Stimulated activated naive CD8-positive, alpha-beta T cell treated with anti-CD3 and anti-CD28 coated beads, Interleukin-15, Interleukin-2, amounts not matched to agents 100 U/mL and 50 U/mL, for 24 hours (primary cell): ENCODE measurements around the gene OTOG.

Experiments used
- ATAC-seq: fragments of 150-1000 bp; cut with Tn5 transposase; one replicate; pipeline ENCODE4 v1.10.0; 2021
- DNase-seq: peaks from one replicate; pipeline ENCODE4 v3.0.0; 2021

The OTOG gene

GRCh38 chr11:17541330-17541885 lies 5.7 kb upstream of the OTOG start:
- ATAC-seq = no peak
- no peak for DNase-seq

GRCh38 chr11:17542249-17542648 lies 4.8 kb upstream of the OTOG start:
- ATAC-seq = no peak
- DNase-seq = no peak

DNA sequence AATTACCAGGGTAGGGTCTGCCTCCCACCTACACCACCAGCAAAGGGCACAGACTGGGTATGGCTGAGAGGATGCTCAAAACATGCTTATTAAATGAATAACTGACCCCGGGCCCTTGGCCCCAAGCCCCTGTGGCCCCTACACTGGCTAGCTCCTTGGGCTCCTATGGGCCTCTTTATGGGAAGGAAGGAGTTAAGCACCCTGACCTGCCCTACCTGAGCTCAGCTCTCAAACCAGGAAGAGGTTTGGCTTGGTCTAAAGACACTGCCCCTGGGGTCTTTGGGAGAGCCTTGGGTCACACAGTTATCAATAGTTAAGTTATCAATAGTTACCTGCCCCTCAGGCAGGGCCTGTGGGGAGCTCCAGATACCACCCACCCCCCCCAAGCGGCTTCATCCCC lies 4.0 kb upstream of the OTOG start:
- DNase-seq (no peak), ATAC-seq (no peak)

- no peak for DNase-seq
- ATAC-seq = no peak
Measured at GRCh38 chr11:17543574-17544180, 3.4 kb upstream of the OTOG start.

- ATAC-seq (peak; percentile 52), DNase-seq (peak; percentile 41)
Measured at GRCh38 chr11:17544181-17544622, 2.9 kb upstream of the OTOG start, which contains the start of gene USH1C. USH1C (minus strand) TSS chr11:17544416; CDS start chr11:17544307, 109 bp downstream.

GRCh38 chr11:17546240-17546639 lies 819 bp upstream of the OTOG start:
- DNase-seq (no peak), ATAC-seq (no peak)

- ATAC-seq (no peak), DNase-seq (no peak)
Measured at GRCh38 chr11:17547932-17548331, 873 bp downstream of the OTOG start.

- DNase-seq (no peak), ATAC-seq (no peak)
Measured at GRCh38 chr11:17548444-17548843, 1.4 kb downstream of the OTOG start.

- peak; percentile 63 for ATAC-seq
- DNase-seq = no peak
Measured at GRCh38 chr11:17550450-17551346, 3.6 kb downstream of the OTOG start.

GRCh38 chr11:17551347-17552040 lies 4.4 kb downstream of the OTOG start:
- DNase-seq (no peak), ATAC-seq (no peak)

DNA sequence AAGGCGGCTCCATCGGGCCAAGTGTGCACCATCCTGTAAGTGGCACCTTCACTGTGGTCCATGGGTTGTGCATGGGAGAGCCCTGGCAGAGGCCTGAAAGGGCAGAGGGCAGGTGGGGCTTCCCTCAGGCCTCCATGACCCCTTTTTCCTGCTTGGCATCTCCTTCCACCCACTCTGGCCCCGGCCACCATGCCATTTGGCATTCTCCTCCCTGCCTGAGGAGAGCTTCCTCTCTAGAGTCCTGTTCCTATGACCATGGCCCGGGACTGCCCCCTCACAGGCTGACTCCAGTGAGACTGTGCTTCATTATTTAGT lies 4.9 kb downstream of the OTOG start:
- ATAC-seq (no peak), DNase-seq (no peak)

DNA sequence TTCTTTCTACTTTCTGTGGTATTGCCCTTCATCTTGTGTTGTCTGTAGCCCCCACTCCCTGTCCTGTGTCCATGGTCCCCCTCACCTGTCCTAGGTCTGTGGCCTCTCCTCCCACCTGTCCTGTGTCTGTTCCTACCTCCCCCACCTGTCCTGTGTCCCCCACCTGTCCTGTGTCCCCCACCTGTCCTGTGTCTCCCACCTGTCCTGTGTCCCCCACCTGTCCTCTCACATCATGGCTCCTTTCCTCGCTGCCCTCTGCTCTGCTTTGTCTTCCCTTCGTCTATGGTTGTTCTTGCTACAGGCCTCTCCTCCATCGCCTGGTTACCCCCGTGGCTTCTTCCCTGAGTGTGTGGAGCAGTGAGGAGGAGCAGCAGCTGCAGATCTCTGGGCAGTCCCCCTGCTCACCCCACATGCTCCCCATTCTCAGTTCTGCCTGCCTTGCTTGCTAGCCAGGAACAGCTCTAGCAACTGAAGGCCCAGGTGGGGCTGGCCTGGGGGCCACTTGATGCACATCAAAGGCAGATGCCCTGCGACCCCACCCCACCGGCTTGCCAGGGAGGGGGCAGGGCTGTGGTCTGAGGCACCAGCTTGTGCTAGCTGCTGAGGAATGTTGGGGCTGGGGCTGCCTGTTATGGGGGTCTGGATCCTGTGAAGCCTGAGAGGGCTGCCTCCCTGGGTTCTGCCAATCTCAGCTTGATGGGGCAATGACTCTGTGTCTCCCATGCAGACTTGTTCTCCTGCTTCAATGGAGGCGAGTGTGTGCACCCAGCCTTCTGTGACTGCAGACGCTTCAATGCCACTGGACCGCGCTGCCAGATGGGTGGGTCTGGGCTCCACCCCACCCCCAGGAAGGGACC lies 5.6 kb downstream of the OTOG start:
- ATAC-seq = no peak
- no peak for DNase-seq

- DNase-seq (no peak), ATAC-seq (no peak)
Measured at GRCh38 chr11:17553249-17553546, 6.1 kb downstream of the OTOG start.

DNA sequence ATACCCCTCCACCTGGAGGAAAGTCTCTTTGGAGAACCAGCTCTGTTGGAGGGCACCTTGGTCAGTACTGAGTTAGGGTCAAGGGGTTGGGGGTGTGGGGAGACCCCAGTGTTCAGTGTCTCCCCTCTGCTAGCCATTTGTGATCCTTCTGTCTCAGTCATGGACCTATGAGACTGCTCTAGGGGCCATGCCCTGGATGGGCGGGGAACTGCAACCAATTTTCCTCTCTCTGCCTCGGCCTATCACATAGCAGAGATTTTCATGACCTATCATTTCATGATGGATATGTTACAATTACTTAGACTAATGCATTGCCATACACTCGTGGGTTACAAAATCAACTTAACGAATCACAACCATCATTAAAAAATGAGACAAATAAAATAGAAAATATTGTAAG lies 7.4 kb downstream of the OTOG start:
- ATAC-seq = no peak
- no peak for DNase-seq

GRCh38 chr11:17556999-17557398 lies 9.9 kb downstream of the OTOG start:
- DNase-seq = no peak
- ATAC-seq = no peak

DNA sequence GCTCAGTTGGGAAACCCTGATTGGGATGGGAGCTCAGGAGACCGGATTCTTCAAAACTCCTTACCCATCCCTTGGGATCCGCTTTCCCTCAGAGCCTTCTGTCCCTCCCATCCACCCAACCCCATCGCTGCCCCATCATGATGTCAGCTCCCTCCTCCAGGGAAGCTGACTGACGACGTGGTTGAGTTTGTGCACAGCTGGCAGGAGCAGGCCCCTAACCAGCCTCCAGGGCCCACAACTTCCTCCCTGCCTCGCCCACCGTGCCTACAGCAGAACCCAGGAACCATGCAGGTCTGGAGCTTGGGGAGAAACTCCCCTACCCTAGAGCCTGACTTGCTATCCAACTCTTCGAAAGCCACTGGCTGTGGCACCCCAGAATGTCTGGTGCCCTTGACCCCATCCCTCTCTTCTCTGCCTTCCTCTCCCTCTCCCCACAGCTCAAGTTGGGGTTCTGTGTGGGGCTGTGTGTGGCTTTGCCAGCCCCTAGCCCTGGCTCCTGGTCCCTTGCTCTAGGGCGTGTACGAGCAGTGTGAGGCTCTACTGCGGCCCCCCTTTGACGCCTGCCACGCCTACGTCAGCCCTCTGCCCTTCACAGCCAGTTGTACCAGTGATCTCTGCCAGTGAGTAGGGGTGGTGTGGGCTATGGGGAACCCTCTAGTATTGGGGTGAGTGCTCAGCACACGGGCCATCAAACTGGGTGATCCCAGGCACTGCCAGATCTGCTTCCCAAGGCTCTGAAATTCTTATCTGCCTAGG lies 11.1 kb downstream of the OTOG start:
- ATAC-seq (no peak), DNase-seq (no peak)

GRCh38 chr11:17558916-17559315 lies 11.9 kb downstream of the OTOG start:
- DNase-seq = no peak
- no peak for ATAC-seq

GRCh38 chr11:17559341-17560087 lies 12.5 kb downstream of the OTOG start:
- ATAC-seq (no peak), DNase-seq (no peak)

DNA sequence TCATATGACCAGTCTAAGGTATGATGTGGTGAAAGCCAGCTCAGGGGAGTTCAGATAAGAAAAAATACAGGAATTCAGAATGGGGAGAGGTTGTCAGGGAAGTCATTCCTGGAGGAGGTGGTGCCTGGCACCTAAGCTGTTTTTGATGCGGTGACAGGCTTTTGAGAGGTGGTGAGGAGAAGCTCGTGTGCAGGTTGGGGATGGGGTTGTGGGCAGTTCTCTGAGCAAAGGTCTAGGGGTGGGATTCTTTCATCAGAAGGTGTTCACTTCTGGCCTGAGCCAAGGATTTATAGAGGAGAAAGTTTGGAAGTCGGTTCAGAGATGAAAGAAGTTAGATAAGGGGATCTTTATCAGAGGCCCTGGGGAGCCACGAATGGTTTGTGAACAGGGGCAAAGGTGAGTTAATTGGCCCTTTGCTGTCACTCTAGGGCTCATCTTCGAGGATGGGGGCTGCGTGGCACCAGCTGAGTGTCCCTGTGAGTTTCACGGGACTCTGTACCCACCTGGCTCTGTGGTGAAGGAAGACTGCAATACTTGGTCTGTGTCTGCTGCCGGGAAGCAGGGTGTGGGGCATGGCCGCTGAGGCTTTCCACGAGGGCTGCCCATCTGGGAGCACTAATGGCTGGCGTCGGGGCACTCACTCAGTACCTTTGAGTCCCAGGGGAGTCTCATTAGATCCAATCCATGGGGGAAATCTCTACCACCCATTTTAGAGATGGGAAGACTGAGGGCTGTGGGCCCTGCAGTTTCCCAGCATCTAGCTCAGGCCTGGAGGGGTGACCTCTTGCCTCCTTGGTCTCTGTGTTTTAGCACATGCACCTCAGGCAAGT lies 13.4 kb downstream of the OTOG start:
- ATAC-seq = no peak
- DNase-seq = no peak

GRCh38 chr11:17561111-17561415 lies 14.0 kb downstream of the OTOG start:
- DNase-seq (no peak), ATAC-seq (no peak)
